HL-60 (cell line): ENCODE measurements around the gene KRT4.
"Not testable (repeated sequence)": the region's sequence is repeated elsewhere in the genome, so short reads cannot be mapped to it uniquely, and the experiment has no call there.

ENCODE experiments used
- DNase-seq, 2 experiments: peaks; one replicate each; pipeline ENCODE4 v3.0.0-alpha.2; 2010 to 2020; ENCODE audit warnings: low read depth in 1 of 2, low spot score in 1 of 2
- H3K27ac ChIP-seq: fragments of 250-450 bp; sonication (Bioruptor Pico); replicated peaks from 2 replicates; pipeline ENCODE4 v1.5.1; 2020; ENCODE audit warnings: mild to moderate bottlenecking, moderate library complexity
- H3K27me3 ChIP-seq: fragments of 250-450 bp; sonication (Bioruptor Pico); 2 replicates; pipeline ENCODE4 v1.5.1; 2021; ENCODE audit warnings: mild to moderate bottlenecking, moderate library complexity; ENCODE audit not compliant: insufficient read depth, poor library complexity, severe bottlenecking
- H3K4me3 ChIP-seq: replicated peaks from 2 replicates; pipeline ENCODE4 v1.5.1; 2011; ENCODE audit warnings: mild to moderate bottlenecking, control low read depth, low read length; ENCODE audit not compliant: insufficient read depth
- GABPA ChIP-seq: IDR thresholded peaks from 2 replicates; pipeline ENCODE4 v1.6.1; 2012; ENCODE audit warnings: low read depth
- POLR2AphosphoS5 ChIP-seq: IDR thresholded peaks from 2 replicates; pipeline ENCODE4 v1.6.1; 2012; ENCODE audit warnings: low read depth
- SPI1 ChIP-seq: IDR thresholded peaks from 2 replicates; pipeline ENCODE4 v1.6.1; 2012; ENCODE audit warnings: low read depth, mild to moderate bottlenecking, borderline replicate concordance
- TF ChIP-seq, protein P1 (sequence below): IDR thresholded peaks from one replicate; pipeline ENCODE4 v1.5.1; 2011; ENCODE audit warnings: low read length, control low read depth, inconsistent platforms; ENCODE audit not compliant: insufficient read depth
- TF ChIP-seq, protein P2 (sequence below): IDR thresholded peaks from 2 replicates; pipeline ENCODE4 v1.6.1; 2012; ENCODE audit warnings: low read depth; ENCODE audit not compliant: insufficient replicate concordance

Gene KRT4

DNA sequence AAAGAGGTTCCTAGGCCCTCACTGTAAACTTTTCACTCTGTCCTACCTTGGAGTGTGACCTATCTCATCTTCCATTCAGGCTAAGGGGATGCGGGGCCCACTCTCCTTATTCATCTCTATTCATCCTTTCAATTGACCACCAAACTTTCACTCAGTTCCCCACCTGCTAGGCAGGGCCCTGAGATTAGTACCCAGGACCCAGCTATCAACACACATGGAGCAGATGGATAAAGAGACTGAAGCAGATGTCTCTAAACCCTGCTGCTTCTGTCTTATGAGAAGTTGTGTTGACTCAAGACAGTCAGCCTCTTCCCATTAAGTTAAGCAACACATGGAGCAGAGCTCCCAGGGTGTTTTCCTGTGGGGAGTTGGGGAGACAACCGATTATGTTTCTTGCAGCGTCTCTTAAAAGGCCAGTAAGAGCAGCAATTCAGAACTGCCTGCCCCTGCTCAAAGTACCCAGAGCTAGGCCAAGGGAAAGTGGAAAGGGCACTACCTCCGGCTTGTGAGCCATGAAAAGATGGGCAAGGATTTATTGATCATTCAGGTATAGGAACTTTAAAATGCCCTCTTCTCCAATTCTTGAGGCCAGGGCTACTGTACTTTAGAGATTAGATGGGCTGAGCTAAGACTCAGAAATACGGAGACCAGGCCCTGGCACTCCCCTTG lies 47.4 kb downstream of the KRT4 start:
- no peak for DNase-seq

DNA sequence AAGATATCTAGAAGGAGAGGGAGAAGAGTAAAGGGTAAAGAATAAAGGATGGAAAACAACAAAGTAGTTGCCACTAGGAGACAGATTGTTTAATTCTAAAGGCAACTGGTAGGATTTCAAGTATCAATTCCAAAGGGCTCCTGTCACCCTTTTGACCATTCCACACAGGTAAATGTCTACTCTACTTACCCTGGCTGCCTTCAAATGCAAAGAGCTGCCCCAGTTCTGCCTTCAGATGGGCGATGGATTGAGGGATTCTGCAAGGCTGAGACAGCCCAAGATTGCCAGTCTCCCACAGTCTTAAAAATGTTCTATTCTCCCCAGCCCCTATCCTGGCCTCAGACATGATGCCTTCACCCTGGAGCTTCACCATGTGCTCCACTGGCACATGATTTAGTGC lies 48.2 kb downstream of the KRT4 start:
- TF ChIP-seq, protein P1, sequence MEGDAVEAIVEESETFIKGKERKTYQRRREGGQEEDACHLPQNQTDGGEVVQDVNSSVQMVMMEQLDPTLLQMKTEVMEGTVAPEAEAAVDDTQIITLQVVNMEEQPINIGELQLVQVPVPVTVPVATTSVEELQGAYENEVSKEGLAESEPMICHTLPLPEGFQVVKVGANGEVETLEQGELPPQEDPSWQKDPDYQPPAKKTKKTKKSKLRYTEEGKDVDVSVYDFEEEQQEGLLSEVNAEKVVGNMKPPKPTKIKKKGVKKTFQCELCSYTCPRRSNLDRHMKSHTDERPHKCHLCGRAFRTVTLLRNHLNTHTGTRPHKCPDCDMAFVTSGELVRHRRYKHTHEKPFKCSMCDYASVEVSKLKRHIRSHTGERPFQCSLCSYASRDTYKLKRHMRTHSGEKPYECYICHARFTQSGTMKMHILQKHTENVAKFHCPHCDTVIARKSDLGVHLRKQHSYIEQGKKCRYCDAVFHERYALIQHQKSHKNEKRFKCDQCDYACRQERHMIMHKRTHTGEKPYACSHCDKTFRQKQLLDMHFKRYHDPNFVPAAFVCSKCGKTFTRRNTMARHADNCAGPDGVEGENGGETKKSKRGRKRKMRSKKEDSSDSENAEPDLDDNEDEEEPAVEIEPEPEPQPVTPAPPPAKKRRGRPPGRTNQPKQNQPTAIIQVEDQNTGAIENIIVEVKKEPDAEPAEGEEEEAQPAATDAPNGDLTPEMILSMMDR, result no peak
- no peak for TF ChIP-seq POLR2AphosphoS5
- DNase-seq, result no peak
- Histone ChIP-seq H3K4me3 (no peak overlapping the region), H3K27ac (no peak overlapping the region), H3K27me3 (no peaks in the 10 kb centered on the region)

More for the DNA sequence above, 47.4 kb downstream of the KRT4 start:
- Histone ChIP-seq H3K4me3 (no peak overlapping the region), H3K27ac (no peak overlapping the region), H3K27me3 (no peaks in the 10 kb centered on the region)
- no peak for TF ChIP-seq POLR2AphosphoS5

DNA sequence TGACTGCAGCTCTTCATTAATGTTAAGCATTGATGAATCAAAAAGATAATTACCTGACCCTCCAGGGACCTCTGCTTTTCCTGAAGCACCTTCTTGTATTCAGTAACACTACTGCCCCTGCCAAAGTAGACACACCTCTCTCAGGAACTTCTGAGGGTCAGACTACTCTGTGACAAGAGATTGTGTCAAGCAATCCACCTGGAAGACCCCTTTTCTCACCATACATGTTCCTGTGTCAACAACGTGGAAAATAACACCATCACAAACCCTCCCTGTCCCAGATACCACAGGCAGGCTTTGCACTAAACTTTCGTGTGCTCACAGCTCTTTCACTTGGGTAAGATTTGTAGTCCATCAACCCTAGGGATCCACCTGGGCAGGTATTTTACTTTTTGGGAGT lies 49.9 kb downstream of the KRT4 start:
- Histone ChIP-seq H3K27me3 (no peaks in the 10 kb centered on the region), H3K27ac (no peak overlapping the region), H3K4me3 (no peak overlapping the region)
- TF ChIP-seq SPI1 (no peak), POLR2AphosphoS5 (no peak), GABPA (no peak)
- TF ChIP-seq, protein P2, sequence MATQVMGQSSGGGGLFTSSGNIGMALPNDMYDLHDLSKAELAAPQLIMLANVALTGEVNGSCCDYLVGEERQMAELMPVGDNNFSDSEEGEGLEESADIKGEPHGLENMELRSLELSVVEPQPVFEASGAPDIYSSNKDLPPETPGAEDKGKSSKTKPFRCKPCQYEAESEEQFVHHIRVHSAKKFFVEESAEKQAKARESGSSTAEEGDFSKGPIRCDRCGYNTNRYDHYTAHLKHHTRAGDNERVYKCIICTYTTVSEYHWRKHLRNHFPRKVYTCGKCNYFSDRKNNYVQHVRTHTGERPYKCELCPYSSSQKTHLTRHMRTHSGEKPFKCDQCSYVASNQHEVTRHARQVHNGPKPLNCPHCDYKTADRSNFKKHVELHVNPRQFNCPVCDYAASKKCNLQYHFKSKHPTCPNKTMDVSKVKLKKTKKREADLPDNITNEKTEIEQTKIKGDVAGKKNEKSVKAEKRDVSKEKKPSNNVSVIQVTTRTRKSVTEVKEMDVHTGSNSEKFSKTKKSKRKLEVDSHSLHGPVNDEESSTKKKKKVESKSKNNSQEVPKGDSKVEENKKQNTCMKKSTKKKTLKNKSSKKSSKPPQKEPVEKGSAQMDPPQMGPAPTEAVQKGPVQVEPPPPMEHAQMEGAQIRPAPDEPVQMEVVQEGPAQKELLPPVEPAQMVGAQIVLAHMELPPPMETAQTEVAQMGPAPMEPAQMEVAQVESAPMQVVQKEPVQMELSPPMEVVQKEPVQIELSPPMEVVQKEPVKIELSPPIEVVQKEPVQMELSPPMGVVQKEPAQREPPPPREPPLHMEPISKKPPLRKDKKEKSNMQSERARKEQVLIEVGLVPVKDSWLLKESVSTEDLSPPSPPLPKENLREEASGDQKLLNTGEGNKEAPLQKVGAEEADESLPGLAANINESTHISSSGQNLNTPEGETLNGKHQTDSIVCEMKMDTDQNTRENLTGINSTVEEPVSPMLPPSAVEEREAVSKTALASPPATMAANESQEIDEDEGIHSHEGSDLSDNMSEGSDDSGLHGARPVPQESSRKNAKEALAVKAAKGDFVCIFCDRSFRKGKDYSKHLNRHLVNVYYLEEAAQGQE, result no peak
- TF ChIP-seq, protein P1, result no peak
- no peak for DNase-seq

DNA sequence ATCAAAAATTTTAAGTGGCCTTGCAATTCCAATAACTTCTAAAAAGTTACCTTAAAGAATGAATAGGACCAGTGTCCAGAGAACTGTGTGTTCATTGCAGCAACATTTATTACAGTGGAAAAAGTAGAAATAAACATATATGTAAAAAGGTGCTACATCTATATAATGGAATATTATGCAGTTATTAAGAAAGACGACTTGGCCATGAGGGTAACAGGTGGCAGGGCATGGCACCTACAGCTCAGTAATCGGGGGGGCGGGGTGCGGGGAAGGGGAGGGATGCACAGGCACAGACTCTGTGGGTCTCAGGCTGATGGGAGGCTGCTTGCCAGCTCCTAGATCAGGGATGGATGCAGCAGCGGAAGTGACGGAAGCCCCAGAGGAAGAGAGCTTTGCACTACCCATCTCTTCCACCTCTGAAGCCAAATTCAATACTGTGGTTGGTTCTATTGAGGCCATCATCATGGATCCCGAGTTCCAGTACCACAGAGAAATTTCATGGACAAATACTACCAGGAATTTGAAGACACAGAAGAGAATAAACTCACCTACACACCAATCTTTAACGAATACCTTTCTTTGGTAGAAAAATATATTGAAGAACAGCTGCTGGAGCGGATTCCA lies 50.8 kb downstream of the KRT4 start:
- TF ChIP-seq, protein P1, result no peak
- H3K4me3 ChIP-seq, result no peak overlapping the region
- H3K27me3 ChIP-seq, result no peaks in the 10 kb centered on the region
- no peak overlapping the region for H3K27ac ChIP-seq
- DNase-seq, result no peak

DNA sequence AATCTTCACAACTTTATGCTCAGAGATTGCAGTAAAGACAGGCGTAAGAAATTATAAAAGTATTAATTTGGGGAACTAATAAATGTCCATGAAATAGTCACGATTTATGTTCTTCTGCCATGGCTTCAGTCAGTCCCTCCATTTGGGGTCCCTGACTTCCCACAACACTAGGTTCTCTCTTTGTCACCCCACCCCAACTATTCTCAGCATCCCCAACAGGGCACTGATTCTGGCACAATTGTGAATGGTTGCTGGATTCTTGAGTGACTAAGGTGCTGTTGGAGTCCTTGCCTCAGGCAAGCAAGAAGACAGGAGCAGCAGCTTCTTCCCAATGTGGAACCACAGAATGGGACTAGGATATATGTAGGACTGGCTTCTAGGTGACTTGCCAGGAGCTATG lies 52.1 kb downstream of the KRT4 start:
- no peak overlapping the region for H3K4me3 ChIP-seq
- TF ChIP-seq SPI1, result no peak
- no peak for TF ChIP-seq GABPA
- TF ChIP-seq, protein P1, result no peak
- TF ChIP-seq, protein P2, result no peak
- no peak for TF ChIP-seq POLR2AphosphoS5
- H3K27me3 ChIP-seq, result no peaks in the 10 kb centered on the region
- no peak overlapping the region for H3K27ac ChIP-seq
- DNase-seq, result no peak

DNA sequence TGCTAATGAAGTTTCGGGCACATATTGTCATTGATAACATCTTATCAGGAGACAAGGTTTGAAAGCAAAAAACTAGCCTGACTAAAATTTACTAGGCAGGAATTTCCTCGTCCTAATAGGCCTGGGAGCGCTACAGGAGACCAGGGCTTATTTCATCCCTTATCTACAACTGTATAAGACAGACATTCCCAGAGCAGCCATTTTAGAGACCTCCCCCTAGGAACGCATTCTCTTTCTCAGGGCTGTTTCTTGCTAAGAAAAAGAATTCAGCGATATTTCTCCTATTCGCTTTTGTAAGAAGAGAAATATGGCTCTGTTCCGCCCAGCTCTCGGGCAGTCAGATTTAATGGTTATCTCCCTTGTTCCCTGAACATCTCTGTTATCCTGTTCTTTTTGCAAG lies 52.7 kb downstream of the KRT4 start:
- not testable (repeated sequence) for DNase-seq, H3K27me3 ChIP-seq, H3K27ac ChIP-seq, H3K4me3 ChIP-seq
